Measurements from ENCODE around the gene LAMTOR3. TPM values are rescaled to one million over a fixed set of nuclear protein-coding genes. Genes with fewer than 3 reads are reported as not detected.

LAMTOR3 gene
- total and polyA plus RNA-seq, 12 donors: 24.2 to 103 (median 46.1) TPM

GRCh38 chr4:99852199-99852749 is 42.0 kb downstream of the LAMTOR3 start:
- H3K4me1 ChIP-seq (replicated peaks in 1 of 2): no peaks in the 10 kb centered on the region
- no peaks in the 10 kb centered on the region for H3K27me3 ChIP-seq
- no peak overlapping the region for H3K4me3 ChIP-seq
- TF ChIP-seq CTCF (IDR thresholded peaks at IDR 0.05): no peak
- no peak for TF ChIP-seq POLR2A (IDR thresholded peaks at IDR 0.05)
- no peaks in the 10 kb centered on the region for H3K9me3 ChIP-seq (replicated peaks in 1 of 3)
- intact Hi-C loops (cut with DNase I): no loop called here
- H3K27ac ChIP-seq: no peak overlapping the region
- no peak for DNase-seq
- 76 to 91% (median 81%) methylated on average over 3 of the region's 3 CpGs for WGBS, 4 donors
- H3K36me3 ChIP-seq (replicated peaks in 1 of 2): no peaks in the 10 kb centered on the region

GRCh38 chr4:99848591-99849001 is 45.6 kb downstream of the LAMTOR3 start:
- no peak overlapping the region for H3K27ac ChIP-seq
- no peaks in the 10 kb centered on the region for H3K9me3 ChIP-seq (replicated peaks in 1 of 3)
- no peaks in the 10 kb centered on the region for H3K36me3 ChIP-seq (replicated peaks in 1 of 2)
- 91 to 95% (median 93%) methylated on average over 4 of the region's 4 CpGs for WGBS, 4 donors
- intact Hi-C loops (cut with DNase I): no loop called here
- TF ChIP-seq CTCF (IDR thresholded peaks at IDR 0.05) (no peak), POLR2A (IDR thresholded peaks at IDR 0.05) (no peak)
- DNase-seq: no peak
- H3K27me3 ChIP-seq: no peaks in the 10 kb centered on the region
- no peaks in the 10 kb centered on the region for H3K4me1 ChIP-seq (replicated peaks in 1 of 2)
- no peak overlapping the region for H3K4me3 ChIP-seq

- Histone ChIP-seq H3K4me1 (replicated peaks in 1 of 2) (no peaks in the 10 kb centered on the region), H3K4me3 (no peak overlapping the region), H3K9me3 (replicated peaks in 1 of 3) (no peaks in the 10 kb centered on the region), H3K27me3 (no peaks in the 10 kb centered on the region), H3K27ac (no peak overlapping the region), H3K36me3 (replicated peaks in 1 of 2) (no peaks in the 10 kb centered on the region)
- intact Hi-C loops (cut with DNase I): no loop called here
- DNase-seq: no peak
- WGBS, 4 donors: 75 to 92% (median 86%) methylated on average over 10 of the region's 10 CpGs
- TF ChIP-seq CTCF (IDR thresholded peaks at IDR 0.05) (no peak), POLR2A (IDR thresholded peaks at IDR 0.05) (no peak)
These were observed 46.8 kb downstream of the LAMTOR3 start for GRCh38 chr4:99847362-99847976.

GRCh38 chr4:99846891-99847290 is 47.3 kb downstream of the LAMTOR3 start:
- intact Hi-C loops (cut with DNase I): no loop called here
- TF ChIP-seq POLR2A (IDR thresholded peaks at IDR 0.05) (no peak), CTCF (IDR thresholded peaks at IDR 0.05) (no peak)
- Histone ChIP-seq H3K36me3 (replicated peaks in 1 of 2) (no peaks in the 10 kb centered on the region), H3K4me1 (replicated peaks in 1 of 2) (no peaks in the 10 kb centered on the region), H3K27me3 (no peaks in the 10 kb centered on the region), H3K27ac (no peak overlapping the region), H3K9me3 (replicated peaks in 1 of 3) (no peaks in the 10 kb centered on the region), H3K4me3 (no peak overlapping the region)
- no peak for DNase-seq
- WGBS, 4 donors: 50 to 65% (median 55%) methylated on average over 1 of the region's 1 CpG

Data from adrenal gland (tissue), 12 donors.